ENCODE results near the gene OR4E2.

Gene OR4E2

DNA sequence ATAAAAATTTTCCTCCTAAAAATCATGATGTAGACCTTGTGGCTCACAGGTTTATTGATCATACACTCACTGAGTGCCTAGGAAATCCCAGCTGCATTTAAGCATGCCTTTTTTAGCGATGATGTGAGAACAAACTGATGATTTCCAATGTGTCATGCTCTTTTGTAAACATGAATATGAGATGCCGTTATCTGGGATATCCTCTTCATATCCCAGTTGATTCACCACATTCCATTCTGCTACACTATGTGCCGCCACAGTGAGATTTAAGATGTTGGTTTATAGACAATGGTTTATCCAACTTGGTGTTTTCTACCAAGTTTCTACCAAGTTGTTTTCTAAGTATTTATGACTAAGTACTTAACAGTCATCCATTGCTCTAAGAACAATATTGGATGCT, 14.7 kb downstream of the OR4E2 start:
- DNase-seq (ENCODE audit: low read depth) = no peak
- no peak overlapping the region for H3K4me3 ChIP-seq (ENCODE audit: low read length)
- TF ChIP-seq, protein P1, sequence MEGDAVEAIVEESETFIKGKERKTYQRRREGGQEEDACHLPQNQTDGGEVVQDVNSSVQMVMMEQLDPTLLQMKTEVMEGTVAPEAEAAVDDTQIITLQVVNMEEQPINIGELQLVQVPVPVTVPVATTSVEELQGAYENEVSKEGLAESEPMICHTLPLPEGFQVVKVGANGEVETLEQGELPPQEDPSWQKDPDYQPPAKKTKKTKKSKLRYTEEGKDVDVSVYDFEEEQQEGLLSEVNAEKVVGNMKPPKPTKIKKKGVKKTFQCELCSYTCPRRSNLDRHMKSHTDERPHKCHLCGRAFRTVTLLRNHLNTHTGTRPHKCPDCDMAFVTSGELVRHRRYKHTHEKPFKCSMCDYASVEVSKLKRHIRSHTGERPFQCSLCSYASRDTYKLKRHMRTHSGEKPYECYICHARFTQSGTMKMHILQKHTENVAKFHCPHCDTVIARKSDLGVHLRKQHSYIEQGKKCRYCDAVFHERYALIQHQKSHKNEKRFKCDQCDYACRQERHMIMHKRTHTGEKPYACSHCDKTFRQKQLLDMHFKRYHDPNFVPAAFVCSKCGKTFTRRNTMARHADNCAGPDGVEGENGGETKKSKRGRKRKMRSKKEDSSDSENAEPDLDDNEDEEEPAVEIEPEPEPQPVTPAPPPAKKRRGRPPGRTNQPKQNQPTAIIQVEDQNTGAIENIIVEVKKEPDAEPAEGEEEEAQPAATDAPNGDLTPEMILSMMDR (conservative IDR thresholded peaks at IDR 0.05; ENCODE audit: low read depth, low read length) = no peak

DNA sequence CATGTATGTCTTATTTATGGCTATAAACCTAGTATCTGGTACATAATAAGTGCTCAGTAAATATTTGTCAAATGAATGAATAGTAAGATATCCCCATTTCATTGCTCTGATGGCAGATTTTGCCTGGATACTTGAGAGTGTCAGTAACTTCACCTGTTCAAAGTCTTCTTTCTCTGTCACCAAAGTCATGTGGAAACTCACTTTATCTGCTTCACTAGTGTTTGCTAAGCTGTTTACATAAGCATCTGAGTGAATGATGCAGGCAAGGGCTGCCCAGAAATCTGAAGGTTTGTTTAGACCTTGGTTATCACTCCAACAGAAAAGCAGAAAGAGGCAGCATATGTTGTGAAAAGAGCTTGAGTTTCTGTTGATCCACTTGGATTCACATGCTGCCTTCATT, 15.6 kb downstream of the OR4E2 start:
- no peak for DNase-seq (ENCODE audit: low read depth)

DNA sequence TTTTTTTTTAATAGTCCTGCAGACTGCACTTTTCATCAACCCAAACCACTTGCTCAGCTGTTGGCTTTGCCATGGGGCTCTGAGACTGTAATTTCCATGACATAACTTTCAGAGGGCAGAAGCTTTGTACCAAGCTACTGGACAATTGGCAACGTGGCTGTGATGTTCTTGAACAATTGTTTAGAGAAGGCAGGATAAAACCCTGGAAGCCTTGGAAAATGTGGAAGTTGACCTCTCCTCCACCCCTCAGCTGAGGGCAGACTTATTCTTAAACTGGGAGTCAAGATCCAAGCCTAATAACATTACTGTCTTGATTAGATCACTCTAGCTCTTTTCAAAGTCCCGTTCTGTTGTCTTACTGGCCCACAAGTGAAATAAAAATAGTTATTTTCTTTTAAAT, 17.7 kb downstream of the OR4E2 start:
- TF ChIP-seq, protein P1 (conservative IDR thresholded peaks at IDR 0.05; ENCODE audit: low read depth, low read length) = no peak
- DNase-seq (ENCODE audit: low read depth) = no peak
- no peak overlapping the region for H3K4me3 ChIP-seq (ENCODE audit: low read length)

More for the DNA sequence above, 15.6 kb downstream of the OR4E2 start:
- TF ChIP-seq, protein P1 (conservative IDR thresholded peaks at IDR 0.05; ENCODE audit: low read depth, low read length) = no peak
- no peak overlapping the region for H3K4me3 ChIP-seq (ENCODE audit: low read length)

DNA sequence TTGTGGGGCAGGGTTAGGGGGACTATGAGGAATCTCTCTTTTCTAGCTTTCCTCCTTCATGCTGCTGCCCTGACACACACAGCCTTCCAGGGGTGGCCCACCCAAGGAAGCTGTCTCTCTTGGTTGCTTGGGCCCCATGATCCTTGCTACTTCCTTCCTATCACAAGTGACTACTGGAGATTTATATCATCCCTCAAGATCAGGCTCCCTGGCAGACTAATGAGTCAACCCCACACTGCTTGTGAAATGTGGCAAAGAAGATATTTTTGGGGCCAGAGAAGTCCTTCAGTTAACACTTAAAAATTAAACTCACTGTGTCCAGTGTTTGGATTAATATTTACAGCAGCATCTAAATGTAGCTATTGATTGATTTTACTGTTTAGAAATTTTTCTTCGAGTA, 18.5 kb downstream of the OR4E2 start:
- H3K4me3 ChIP-seq (ENCODE audit: low read length) = no peak overlapping the region
- TF ChIP-seq, protein P1 (conservative IDR thresholded peaks at IDR 0.05; ENCODE audit: low read depth, low read length) = no peak
- DNase-seq (ENCODE audit: low read depth) = no peak

DNA sequence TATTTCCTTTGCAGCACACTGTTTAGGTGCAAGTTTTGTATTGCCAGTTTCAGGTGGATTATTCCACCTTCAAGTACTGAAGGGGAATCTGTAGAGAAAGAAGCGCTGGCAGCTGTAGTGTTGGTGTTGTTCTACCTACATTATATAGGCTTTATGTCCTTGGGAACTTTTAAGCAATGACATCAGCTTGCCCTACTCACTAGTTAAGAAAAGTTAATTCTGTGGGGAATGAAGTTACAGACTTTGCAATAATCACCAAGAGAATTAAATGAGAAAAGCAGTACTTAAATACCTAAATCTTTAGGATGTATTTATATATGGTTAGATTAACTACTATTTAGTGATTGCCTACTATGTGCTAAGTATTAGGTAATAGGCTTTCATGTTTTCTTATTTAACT, 20.1 kb downstream of the OR4E2 start, which contains the start of gene OR4E1:
OR4E1 (minus strand) TSS at position 101 of the 400 bp plus-strand sequence. CDS start 2,883 bp downstream, outside the sequence.
- TF ChIP-seq, protein P1 (conservative IDR thresholded peaks at IDR 0.05; ENCODE audit: low read depth, low read length) = no peak
- no peak for DNase-seq (ENCODE audit: low read depth)
- H3K4me3 ChIP-seq (ENCODE audit: low read length) = no peak within 1 kb of the TSS

DNA sequence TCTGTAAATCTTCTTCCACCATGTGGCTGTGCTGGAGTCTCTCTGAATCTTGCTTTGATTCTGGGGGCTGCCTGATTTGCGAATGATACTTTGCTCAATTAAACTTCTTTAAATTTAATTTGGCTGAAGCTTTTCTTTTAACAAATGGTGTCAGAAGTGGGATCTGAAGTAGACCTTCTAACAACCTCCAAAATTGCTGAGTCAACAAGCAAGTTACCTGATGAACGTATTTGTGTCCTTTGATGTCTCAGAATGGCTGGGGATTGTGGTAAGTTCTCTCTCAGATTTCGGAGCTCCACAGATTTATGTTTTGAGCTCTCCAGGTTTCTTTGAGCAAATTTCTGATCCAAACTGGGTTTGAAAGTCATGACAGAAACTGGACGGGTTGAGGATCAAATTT, 21.9 kb downstream of the OR4E2 start:
- TF ChIP-seq, protein P1 (conservative IDR thresholded peaks at IDR 0.05; ENCODE audit: low read depth, low read length) = no peak
- no peak overlapping the region for H3K4me3 ChIP-seq (ENCODE audit: low read length)
- DNase-seq (ENCODE audit: low read depth) = no peak

DNA sequence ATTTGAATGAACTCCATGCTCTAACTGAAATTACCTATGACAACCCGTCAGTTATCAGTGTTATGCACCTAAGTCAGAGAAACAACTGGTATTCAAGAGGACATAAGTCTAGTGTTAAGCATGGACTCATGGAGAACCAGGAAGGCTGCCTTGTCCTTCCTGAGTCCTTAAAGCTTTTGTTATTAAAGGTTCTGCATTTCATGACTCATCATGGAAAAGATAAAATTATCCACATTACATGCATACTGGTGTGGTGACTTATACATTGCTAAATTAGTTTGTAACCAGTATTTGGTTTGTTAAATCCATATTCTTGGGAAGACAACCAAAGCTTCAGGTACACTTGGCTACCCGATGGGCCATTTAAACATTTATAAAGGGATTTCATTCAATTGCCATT, 26.4 kb downstream of the OR4E2 start:
- TF ChIP-seq, protein P1 (conservative IDR thresholded peaks at IDR 0.05; ENCODE audit: low read depth, low read length) = no peak
- H3K4me3 ChIP-seq (ENCODE audit: low read length) = no peak overlapping the region
- DNase-seq (ENCODE audit: low read depth) = peak; percentile 11
